Liver (tissue), 9 donors: ENCODE data around the gene CAP2. TPM values are rescaled to one million over a fixed set of nuclear protein-coding genes. Genes with fewer than 3 reads are reported as not detected.

ENCODE experiments used
- DNase-seq: peaks from one replicate; pipeline ENCODE4 v3.0.0-alpha.2; 2017; ENCODE audit warnings: low spot score
- H3K27ac ChIP-seq, 2 donors: one replicate each; pipeline ENCODE4 v1.7.0; 2013; ENCODE audit warnings: inconsistent platforms in 2 of 2, low read length in 2 of 2, control low read depth in 1 of 2, low read depth in 1 of 2, mild to moderate bottlenecking in 1 of 2
- H3K27me3 ChIP-seq, 4 donors: one replicate each; pipeline versions ENCODE4 v1.6.1 to v1.7.0; 2013; ENCODE audit warnings: low read length in 3 of 4, inconsistent platforms in 1 of 4, mild to moderate bottlenecking in 1 of 4, moderate library complexity in 1 of 4; ENCODE audit not compliant: control insufficient read depth in 4 of 4, insufficient read depth in 4 of 4
- H3K36me3 ChIP-seq, 4 donors: one replicate each; pipeline versions ENCODE4 v1.6.1 to v1.7.0; 2013; ENCODE audit warnings: low read length in 3 of 4, mild to moderate bottlenecking in 3 of 4, low read depth in 1 of 4, moderate library complexity in 1 of 4; ENCODE audit not compliant: control insufficient read depth in 4 of 4, insufficient read depth in 3 of 4
- H3K4me1 ChIP-seq, 4 donors: one replicate each; pipeline versions ENCODE4 v1.6.1 to v1.7.0; 2013; ENCODE audit warnings: low read length in 3 of 4, mild to moderate bottlenecking in 3 of 4, moderate library complexity in 1 of 4; ENCODE audit not compliant: control insufficient read depth in 4 of 4, insufficient read depth in 4 of 4
- H3K4me3 ChIP-seq, 3 donors: one replicate each; pipeline versions ENCODE4 v1.6.1 to v1.7.0; 2013; ENCODE audit warnings: low read length in 3 of 3, control low read depth in 1 of 3, low read depth in 1 of 3, mild to moderate bottlenecking in 1 of 3
- H3K9ac ChIP-seq, 2 donors: one replicate each; pipeline ENCODE4 v1.7.0; 2013; ENCODE audit warnings: low read length in 2 of 2, mild to moderate bottlenecking in 2 of 2, moderate library complexity in 2 of 2, control low read depth in 1 of 2, low read depth in 1 of 2
- H3K9me3 ChIP-seq, 4 donors: one replicate each; pipeline versions ENCODE4 v1.6.1 to v1.7.0; 2013; ENCODE audit warnings: low read length in 3 of 4; ENCODE audit not compliant: control insufficient read depth in 4 of 4
- EGR1 ChIP-seq, 2 donors: IDR thresholded peaks; 2 replicates each; pipeline ENCODE4 v1.6.1; 2016 to 2018; ENCODE audit warnings: antibody characterized with exemption in 2 of 2, low read depth in 2 of 2
- FOXA1 ChIP-seq: IDR thresholded peaks from 2 replicates; pipeline ENCODE4 v1.6.1; 2016; ENCODE audit warnings: antibody characterized with exemption
- FOXA2 ChIP-seq: IDR thresholded peaks from 2 replicates; pipeline ENCODE4 v1.6.1; 2016; ENCODE audit warnings: antibody characterized with exemption
- GABPA ChIP-seq, 2 donors: IDR thresholded peaks in 1 of 2; conservative IDR thresholded peaks in 1 of 2; 2 replicates each; pipeline ENCODE4 v1.6.1; 2016; ENCODE audit warnings: antibody characterized with exemption in 2 of 2, mild to moderate bottlenecking in 1 of 2, moderate library complexity in 1 of 2
- HNF4A ChIP-seq, 2 donors: conservative IDR thresholded peaks; 2 replicates each; pipeline ENCODE4 v1.6.1; 2016; ENCODE audit warnings: antibody characterized with exemption in 2 of 2, mild to moderate bottlenecking in 2 of 2
- HNF4G ChIP-seq: IDR thresholded peaks from 2 replicates; pipeline ENCODE4 v1.6.1; 2016; ENCODE audit warnings: antibody characterized with exemption
- JUND ChIP-seq, 2 donors: IDR thresholded peaks; 2 replicates each; pipeline ENCODE4 v1.6.1; 2016; ENCODE audit warnings: antibody characterized with exemption in 2 of 2
- NR2F2 ChIP-seq: IDR thresholded peaks from 2 replicates; pipeline ENCODE4 v1.6.1; 2016; ENCODE audit warnings: antibody characterized with exemption
- RAD21 ChIP-seq, 2 donors: IDR thresholded peaks; 2 replicates each; pipeline ENCODE4 v1.6.1; 2016; ENCODE audit warnings: antibody characterized with exemption in 2 of 2, mild to moderate bottlenecking in 2 of 2
- RXRA ChIP-seq, 2 donors: IDR thresholded peaks; 2 replicates each; pipeline ENCODE4 v1.6.1; 2017 to 2018; ENCODE audit warnings: antibody characterized with exemption in 2 of 2, mild to moderate bottlenecking in 1 of 2
- TAF1 ChIP-seq: conservative IDR thresholded peaks from 2 replicates; pipeline ENCODE4 v1.6.1; 2016; ENCODE audit warnings: antibody characterized with exemption, mild to moderate bottlenecking
- YY1 ChIP-seq: IDR thresholded peaks from 2 replicates; pipeline ENCODE4 v1.6.1; 2016; ENCODE audit warnings: antibody characterized with exemption, mild to moderate bottlenecking
- WGBS: extraction: QIAGEN DNeasy Blood & Tissue Kit; methylation state at CpG from one replicate; pipeline ENCODE4 v1.1.7; 2013; 5-methylcytosine and 5-hydroxymethylcytosine counted together
- polyA plus RNA-seq, 2 donors: library from polyadenylated mRNA; stranded (reverse) in 1 of 2; unstranded in 1 of 2; fragments of 200-250 nt in 1 of 2; fragments of >200 nt in 1 of 2; fragmentation: Nextera tagmentation in 1 of 2; extraction: Ambion mirVana in 1 of 2; gene quantifications; one replicate each; pipeline versions ENCODE4 v1.2.1 to v1.2.3, GENCODE V29; 2013 to 2015
- total RNA-seq, 2 donors: library from RNA; depleted of rRNA; stranded (reverse); fragments of >200 nt; gene quantifications; one replicate each; pipeline ENCODE4 v1.2.3, GENCODE V29; 2014
- TF ChIP-seq, protein P1 (sequence below): IDR thresholded peaks from 2 replicates; pipeline ENCODE4 v1.6.1; 2016; ENCODE audit warnings: antibody characterized with exemption, mild to moderate bottlenecking
- TF ChIP-seq, protein P2 (sequence below): IDR thresholded peaks from 2 replicates; pipeline ENCODE4 v1.6.1; 2016; ENCODE audit warnings: antibody characterized with exemption
- TF ChIP-seq, protein P3 (sequence below): fragments of 150-350 bp; IDR thresholded peaks from 2 replicates; pipeline ENCODE4 v1.5.1; 2017; ENCODE audit warnings: improper control_type of control experiment, low read depth, low read length; ENCODE audit not compliant: missing input control
- TF ChIP-seq, protein P4 (sequence below): IDR thresholded peaks from 2 replicates; pipeline ENCODE4 v1.6.1; 2016; ENCODE audit warnings: antibody characterized with exemption
- TF ChIP-seq, protein P5 (sequence below): IDR thresholded peaks from 2 replicates; pipeline ENCODE4 v1.6.1; 2016; ENCODE audit warnings: antibody characterized with exemption
- donor health status: healthy.
- donor health status: healthy.
- donor health status: healthy.
- donor health status: healthy.
- donor health status: healthy.

CAP2 gene
- total and polyA plus RNA-seq, 4 donors, result 1.2 to 6.4 (median 2.5) TPM

DNA sequence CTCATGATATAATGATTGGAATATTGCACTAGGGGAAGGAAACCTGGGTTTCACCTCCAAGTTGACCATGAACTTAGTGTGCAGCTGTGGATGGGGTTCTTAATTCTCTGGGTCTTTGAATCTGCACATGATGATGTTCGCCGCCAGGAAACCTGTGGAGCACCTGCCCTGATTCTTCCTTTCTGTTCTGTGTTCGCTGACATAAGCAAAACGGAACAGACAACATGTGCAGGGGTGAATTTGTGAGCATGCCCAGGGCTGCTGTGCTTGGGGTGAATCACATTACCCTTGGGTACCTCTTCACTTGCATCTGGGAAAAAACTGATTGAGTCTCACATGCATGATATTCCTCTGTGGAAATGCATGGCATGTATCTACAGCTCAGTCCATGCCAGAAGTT, 48.8 kb downstream of the CAP2 start:
- Histone ChIP-seq H3K27ac (no peak overlapping the region), H3K9me3 (no peaks in the 10 kb centered on the region), H3K9ac (no peak overlapping the region), H3K36me3 (no peaks in the 10 kb centered on the region), H3K4me1 (no peaks in the 10 kb centered on the region), H3K4me3 (no peak overlapping the region), H3K27me3 (no peaks in the 10 kb centered on the region)
- no peak for DNase-seq
- WGBS, result 86% methylated on average over 4 of the region's 4 CpGs
- TF ChIP-seq YY1, result no peak
- TF ChIP-seq, protein P1, sequence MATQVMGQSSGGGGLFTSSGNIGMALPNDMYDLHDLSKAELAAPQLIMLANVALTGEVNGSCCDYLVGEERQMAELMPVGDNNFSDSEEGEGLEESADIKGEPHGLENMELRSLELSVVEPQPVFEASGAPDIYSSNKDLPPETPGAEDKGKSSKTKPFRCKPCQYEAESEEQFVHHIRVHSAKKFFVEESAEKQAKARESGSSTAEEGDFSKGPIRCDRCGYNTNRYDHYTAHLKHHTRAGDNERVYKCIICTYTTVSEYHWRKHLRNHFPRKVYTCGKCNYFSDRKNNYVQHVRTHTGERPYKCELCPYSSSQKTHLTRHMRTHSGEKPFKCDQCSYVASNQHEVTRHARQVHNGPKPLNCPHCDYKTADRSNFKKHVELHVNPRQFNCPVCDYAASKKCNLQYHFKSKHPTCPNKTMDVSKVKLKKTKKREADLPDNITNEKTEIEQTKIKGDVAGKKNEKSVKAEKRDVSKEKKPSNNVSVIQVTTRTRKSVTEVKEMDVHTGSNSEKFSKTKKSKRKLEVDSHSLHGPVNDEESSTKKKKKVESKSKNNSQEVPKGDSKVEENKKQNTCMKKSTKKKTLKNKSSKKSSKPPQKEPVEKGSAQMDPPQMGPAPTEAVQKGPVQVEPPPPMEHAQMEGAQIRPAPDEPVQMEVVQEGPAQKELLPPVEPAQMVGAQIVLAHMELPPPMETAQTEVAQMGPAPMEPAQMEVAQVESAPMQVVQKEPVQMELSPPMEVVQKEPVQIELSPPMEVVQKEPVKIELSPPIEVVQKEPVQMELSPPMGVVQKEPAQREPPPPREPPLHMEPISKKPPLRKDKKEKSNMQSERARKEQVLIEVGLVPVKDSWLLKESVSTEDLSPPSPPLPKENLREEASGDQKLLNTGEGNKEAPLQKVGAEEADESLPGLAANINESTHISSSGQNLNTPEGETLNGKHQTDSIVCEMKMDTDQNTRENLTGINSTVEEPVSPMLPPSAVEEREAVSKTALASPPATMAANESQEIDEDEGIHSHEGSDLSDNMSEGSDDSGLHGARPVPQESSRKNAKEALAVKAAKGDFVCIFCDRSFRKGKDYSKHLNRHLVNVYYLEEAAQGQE, result no peak
- no peak for TF ChIP-seq TAF1
- TF ChIP-seq, protein P2, sequence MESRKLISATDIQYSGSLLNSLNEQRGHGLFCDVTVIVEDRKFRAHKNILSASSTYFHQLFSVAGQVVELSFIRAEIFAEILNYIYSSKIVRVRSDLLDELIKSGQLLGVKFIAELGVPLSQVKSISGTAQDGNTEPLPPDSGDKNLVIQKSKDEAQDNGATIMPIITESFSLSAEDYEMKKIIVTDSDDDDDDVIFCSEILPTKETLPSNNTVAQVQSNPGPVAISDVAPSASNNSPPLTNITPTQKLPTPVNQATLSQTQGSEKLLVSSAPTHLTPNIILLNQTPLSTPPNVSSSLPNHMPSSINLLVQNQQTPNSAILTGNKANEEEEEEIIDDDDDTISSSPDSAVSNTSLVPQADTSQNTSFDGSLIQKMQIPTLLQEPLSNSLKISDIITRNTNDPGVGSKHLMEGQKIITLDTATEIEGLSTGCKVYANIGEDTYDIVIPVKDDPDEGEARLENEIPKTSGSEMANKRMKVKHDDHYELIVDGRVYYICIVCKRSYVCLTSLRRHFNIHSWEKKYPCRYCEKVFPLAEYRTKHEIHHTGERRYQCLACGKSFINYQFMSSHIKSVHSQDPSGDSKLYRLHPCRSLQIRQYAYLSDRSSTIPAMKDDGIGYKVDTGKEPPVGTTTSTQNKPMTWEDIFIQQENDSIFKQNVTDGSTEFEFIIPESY, result no peak
- no peak for TF ChIP-seq HNF4G
- TF ChIP-seq HNF4A (conservative IDR thresholded peaks at IDR 0.05), result no peak

DNA sequence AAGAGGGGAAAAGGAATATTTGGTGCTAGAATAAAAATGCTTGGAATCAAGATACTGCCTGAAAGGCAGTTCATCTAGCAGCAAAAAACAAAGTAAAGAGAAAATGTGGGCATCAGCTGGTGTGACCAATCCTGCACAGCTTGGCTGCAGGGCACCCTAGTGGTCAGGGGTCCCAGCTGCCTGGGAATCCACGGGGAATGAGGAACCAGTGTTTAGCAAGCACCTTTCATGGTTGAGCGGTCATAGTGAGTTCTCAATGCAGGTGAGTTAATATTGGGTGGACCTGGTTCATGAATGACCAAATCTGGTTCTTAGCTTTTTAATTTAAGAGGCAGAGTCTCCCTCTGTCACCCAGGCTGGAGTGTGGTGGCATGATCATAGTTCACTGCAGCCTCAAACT, 53.3 kb downstream of the CAP2 start:
- Histone ChIP-seq H3K4me3 (no peak overlapping the region), H3K9me3 (no peaks in the 10 kb centered on the region), H3K9ac (no peak overlapping the region), H3K27me3 (no peaks in the 10 kb centered on the region), H3K27ac (no peak overlapping the region), H3K36me3 (no peaks in the 10 kb centered on the region), H3K4me1 (no peaks in the 10 kb centered on the region)
- TF ChIP-seq HNF4A (conservative IDR thresholded peaks at IDR 0.05) (no peak), NR2F2 (no peak), YY1 (no peak), EGR1 (IDR thresholded peaks at IDR 0.05; ENCODE audit: low read depth in 2 of 2) (no peak), JUND (IDR thresholded peaks at IDR 0.05) (no peak), RAD21 (IDR thresholded peaks at IDR 0.05) (no peak), GABPA (IDR thresholded peaks at IDR 0.05 in 1 of 2, conservative IDR thresholded peaks at IDR 0.05 in 1 of 2) (no peak), TAF1 (no peak), RXRA (IDR thresholded peaks at IDR 0.05) (no peak), FOXA1 (no peak), FOXA2 (no peak)
- TF ChIP-seq, protein P3, sequence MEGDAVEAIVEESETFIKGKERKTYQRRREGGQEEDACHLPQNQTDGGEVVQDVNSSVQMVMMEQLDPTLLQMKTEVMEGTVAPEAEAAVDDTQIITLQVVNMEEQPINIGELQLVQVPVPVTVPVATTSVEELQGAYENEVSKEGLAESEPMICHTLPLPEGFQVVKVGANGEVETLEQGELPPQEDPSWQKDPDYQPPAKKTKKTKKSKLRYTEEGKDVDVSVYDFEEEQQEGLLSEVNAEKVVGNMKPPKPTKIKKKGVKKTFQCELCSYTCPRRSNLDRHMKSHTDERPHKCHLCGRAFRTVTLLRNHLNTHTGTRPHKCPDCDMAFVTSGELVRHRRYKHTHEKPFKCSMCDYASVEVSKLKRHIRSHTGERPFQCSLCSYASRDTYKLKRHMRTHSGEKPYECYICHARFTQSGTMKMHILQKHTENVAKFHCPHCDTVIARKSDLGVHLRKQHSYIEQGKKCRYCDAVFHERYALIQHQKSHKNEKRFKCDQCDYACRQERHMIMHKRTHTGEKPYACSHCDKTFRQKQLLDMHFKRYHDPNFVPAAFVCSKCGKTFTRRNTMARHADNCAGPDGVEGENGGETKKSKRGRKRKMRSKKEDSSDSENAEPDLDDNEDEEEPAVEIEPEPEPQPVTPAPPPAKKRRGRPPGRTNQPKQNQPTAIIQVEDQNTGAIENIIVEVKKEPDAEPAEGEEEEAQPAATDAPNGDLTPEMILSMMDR, result no peak
- TF ChIP-seq, protein P1, result no peak
- TF ChIP-seq, protein P4, sequence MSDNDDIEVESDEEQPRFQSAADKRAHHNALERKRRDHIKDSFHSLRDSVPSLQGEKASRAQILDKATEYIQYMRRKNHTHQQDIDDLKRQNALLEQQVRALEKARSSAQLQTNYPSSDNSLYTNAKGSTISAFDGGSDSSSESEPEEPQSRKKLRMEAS, result no peak
- TF ChIP-seq, protein P2, result no peak
- TF ChIP-seq, protein P5, sequence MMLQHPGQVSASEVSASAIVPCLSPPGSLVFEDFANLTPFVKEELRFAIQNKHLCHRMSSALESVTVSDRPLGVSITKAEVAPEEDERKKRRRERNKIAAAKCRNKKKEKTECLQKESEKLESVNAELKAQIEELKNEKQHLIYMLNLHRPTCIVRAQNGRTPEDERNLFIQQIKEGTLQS, result no peak
- DNase-seq, result no peak
- WGBS, result 91% methylated on average over 2 of the region's 2 CpGs
